ENCODE measurements around the gene LPCAT2.

The LPCAT2 gene

DNA sequence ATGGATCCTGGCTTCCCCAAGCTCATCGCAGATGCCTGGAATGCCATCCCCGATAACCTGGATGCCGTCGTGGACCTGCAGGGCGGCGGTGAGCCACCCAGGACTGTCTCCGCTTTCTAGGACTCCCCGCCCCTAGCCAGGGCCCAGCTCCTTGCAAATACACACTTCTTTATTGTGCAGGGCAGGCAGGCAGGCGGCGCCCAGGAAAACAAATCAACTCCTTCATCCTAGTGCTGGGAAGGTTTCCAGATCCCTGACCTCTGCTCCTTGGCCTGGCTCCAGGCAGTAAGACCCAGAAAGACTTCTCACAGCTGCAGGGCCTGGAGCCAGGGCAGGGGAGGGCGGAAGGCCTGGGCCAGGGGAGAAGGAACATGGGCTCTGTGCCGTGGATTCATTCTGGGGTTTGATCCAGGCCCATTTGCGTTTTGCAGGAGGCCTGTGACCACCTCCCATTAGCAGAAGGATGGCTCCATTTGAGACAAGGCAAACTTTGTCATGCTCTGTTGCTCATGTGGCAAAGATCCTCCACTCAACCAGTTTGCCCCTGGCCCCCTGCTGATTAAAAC, 6.0 kb upstream of the LPCAT2 start:
- no peak for DNase-seq (ENCODE audit: low read depth)
- no peak overlapping the region for H3K4me3 ChIP-seq (ENCODE audit: low read depth, low read length)
- TF ChIP-seq, protein P1, sequence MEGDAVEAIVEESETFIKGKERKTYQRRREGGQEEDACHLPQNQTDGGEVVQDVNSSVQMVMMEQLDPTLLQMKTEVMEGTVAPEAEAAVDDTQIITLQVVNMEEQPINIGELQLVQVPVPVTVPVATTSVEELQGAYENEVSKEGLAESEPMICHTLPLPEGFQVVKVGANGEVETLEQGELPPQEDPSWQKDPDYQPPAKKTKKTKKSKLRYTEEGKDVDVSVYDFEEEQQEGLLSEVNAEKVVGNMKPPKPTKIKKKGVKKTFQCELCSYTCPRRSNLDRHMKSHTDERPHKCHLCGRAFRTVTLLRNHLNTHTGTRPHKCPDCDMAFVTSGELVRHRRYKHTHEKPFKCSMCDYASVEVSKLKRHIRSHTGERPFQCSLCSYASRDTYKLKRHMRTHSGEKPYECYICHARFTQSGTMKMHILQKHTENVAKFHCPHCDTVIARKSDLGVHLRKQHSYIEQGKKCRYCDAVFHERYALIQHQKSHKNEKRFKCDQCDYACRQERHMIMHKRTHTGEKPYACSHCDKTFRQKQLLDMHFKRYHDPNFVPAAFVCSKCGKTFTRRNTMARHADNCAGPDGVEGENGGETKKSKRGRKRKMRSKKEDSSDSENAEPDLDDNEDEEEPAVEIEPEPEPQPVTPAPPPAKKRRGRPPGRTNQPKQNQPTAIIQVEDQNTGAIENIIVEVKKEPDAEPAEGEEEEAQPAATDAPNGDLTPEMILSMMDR (IDR thresholded peaks at IDR 0.05; ENCODE audit: insufficient read depth, low read depth, low read length, missing control alignments): no peak

DNA sequence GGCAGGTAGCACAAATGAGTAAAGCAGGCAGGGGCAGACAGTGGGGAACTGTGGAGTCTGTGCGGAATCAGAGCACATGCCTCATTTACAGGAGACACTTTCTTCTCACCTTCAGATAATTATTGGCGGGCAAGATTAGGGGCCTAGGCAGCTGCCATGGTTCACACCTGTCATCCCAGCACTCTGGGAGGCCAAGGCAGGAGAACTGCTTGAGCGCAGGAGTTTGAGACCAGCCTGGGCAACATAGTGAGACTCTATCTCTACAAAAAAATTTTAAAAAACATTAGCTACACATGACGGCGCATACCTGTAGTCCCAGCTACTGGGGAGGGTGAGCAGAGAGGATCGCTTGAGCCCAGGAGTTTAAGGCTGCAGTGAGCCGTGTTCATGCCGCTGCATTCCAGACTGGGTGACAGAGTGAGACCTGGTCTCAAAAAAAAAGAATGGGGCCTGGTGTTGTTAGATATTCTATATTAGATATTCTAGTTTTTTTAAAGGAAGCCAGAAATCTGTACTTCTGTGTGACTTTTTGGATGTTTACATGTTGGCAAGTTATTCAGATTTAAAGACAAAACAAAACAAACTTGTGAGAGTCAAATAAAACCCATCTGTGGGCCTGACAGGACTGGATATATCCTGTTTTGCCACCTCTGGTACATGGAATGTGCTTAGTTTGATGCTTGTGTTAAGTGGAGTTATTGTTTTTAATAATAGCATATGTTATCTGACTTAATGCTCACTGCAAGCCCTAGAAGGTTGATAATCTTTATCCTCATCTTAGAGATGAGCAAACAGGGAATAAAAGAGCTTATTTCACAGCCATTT, 4.9 kb upstream of the LPCAT2 start:
- TF ChIP-seq, protein P1 (IDR thresholded peaks at IDR 0.05; ENCODE audit: insufficient read depth, low read depth, low read length, missing control alignments): no peak
- no peak overlapping the region for H3K4me3 ChIP-seq (ENCODE audit: low read depth, low read length)
- DNase-seq (ENCODE audit: low read depth): no peak

GRCh38 chr16:55505333-55506015, 3.4 kb upstream of the LPCAT2 start:
- DNase-seq (ENCODE audit: low read depth): no peak
- TF ChIP-seq, protein P1 (IDR thresholded peaks at IDR 0.05; ENCODE audit: insufficient read depth, low read depth, low read length, missing control alignments): no peak
- H3K4me3 ChIP-seq (ENCODE audit: low read depth, low read length): no peak overlapping the region

- TF ChIP-seq, protein P1 (IDR thresholded peaks at IDR 0.05; ENCODE audit: insufficient read depth, low read depth, low read length, missing control alignments): no peak
- H3K4me3 ChIP-seq (ENCODE audit: low read depth, low read length): no peak overlapping the region
- no peak for DNase-seq (ENCODE audit: low read depth)
Measured at GRCh38 chr16:55506083-55506482, 2.8 kb upstream of the LPCAT2 start.

GRCh38 chr16:55506708-55507107, 2.2 kb upstream of the LPCAT2 start:
- no peak overlapping the region for H3K4me3 ChIP-seq (ENCODE audit: low read depth, low read length)
- TF ChIP-seq, protein P1 (IDR thresholded peaks at IDR 0.05; ENCODE audit: insufficient read depth, low read depth, low read length, missing control alignments): no peak
- DNase-seq (ENCODE audit: low read depth): no peak

DNA sequence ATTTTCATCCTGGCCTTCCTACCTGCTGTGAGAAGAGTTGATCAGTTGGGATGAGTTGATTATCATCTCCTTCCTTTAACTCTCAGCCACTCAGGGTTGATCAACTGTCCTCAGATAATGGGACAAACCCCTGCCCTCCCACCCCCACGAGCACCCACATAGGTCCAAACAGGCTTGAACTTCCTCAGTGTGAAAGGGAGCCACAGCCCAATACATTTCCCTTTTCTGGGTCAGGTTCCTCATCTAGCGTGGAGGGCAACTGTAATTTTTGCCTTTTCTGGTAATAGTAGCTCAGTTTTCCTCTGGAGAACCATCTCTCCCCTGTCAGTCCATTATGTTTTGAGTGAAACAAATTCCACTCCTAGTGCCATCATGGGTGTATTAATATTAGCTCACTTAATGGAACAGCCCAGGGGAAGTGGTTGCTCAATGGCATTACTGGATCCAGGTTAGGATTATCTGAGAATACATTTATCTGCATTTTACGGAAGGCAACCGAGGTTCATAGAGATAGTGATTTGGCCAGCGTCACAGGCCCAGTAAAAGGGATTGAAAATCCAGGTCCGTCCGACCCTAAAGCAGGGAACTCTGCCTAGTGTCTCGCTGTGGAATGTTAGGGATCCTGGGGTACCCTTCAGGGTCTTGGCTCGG, 476 bp upstream of the LPCAT2 start:
- TF ChIP-seq, protein P1 (IDR thresholded peaks at IDR 0.05; ENCODE audit: insufficient read depth, low read depth, low read length, missing control alignments): no peak
- no peak overlapping the region for H3K4me3 ChIP-seq (ENCODE audit: low read depth, low read length)
- no peak for DNase-seq (ENCODE audit: low read depth)

All from GM12865 (cell line).